GM12878 (cell line): Measurements from ENCODE around the gene ELF2. TPM values are rescaled to one million over a fixed set of nuclear protein-coding genes. Genes with fewer than 3 reads are reported as not detected.

Experiments used
- ATAC-seq: fragments of 200-7000 bp; cut with Tn5 transposase; 3 replicates; pipeline ENCODE4 v1.9.1; 2020; ENCODE audit warnings: mild to moderate bottlenecking, moderate library complexity
- BruUV-seq: library from RNA; stranded (reverse); fragments of 400-500 nt; replicated peaks from 2 replicates; lab custom pipeline; 2021; lab: Mats Ljungman, UMichigan
- CTCF ChIA-PET: fragments of 300-600 bp; sonication (Branson Sonifier 250); formaldehyde crosslinking; extraction: SDS; loops from one replicate; lab custom pipeline; 2021; ENCODE audit warnings: inconsistent platforms; lab: Yijun Ruan, JAX
- POLR2A ChIA-PET: fragments of 350-600 bp; formaldehyde crosslinking; extraction: SDS; loops from one replicate; lab custom pipeline; 2021; ENCODE audit warnings: inconsistent platforms; lab: Charles Lee
- RAD21 ChIA-PET: fragments of 300-600 bp; sonication (Branson Sonifier 250); formaldehyde crosslinking; loops from one replicate; lab custom pipeline; 2023; ENCODE audit warnings: antibody characterized with exemption; ENCODE audit not compliant: unreplicated experiment; lab: Charles Lee
- SMC1A ChIA-PET: fragments of 300-600 bp; sonication (Branson Sonifier 250); formaldehyde crosslinking; loops from one replicate; lab custom pipeline; 2023; ENCODE audit not compliant: unreplicated experiment, uncharacterized antibody; lab: Charles Lee
- DNase-seq: peaks from one replicate; pipeline ENCODE4 v3.0.0-alpha.2; 2011; ENCODE audit warnings: low read depth, low spot score
- FAIRE-seq: peaks from 3 replicates; lab custom pipeline; 2011; peaks lifted over from hg19 to GRCh38; lab: Jason Lieb, UNC
- H2AFZ ChIP-seq: 2 replicates; pipeline ENCODE4 v1.6.0; 2011; ENCODE audit warnings: low read depth, low read length, control low read depth; ENCODE audit not compliant: control insufficient read depth
- H3K27ac ChIP-seq: 2 replicates; pipeline ENCODE4 v1.5.1; 2011; ENCODE audit warnings: control low read depth; ENCODE audit not compliant: control insufficient read depth, insufficient read depth
- H3K27me3 ChIP-seq, 2 experiments: replicated peaks in 1 of 2; 2 replicates each; pipeline versions ENCODE4 v1.6.0 to v1.6.1; 2011; ENCODE audit warnings: low read length in 1 of 2; ENCODE audit not compliant: control insufficient read depth in 2 of 2, insufficient read depth in 2 of 2
- H3K36me3 ChIP-seq, 2 experiments: 2 replicates each; pipeline ENCODE4 v1.5.1; 2011; ENCODE audit warnings: low read length in 1 of 2; ENCODE audit not compliant: control insufficient read depth in 2 of 2, insufficient read depth in 2 of 2
- H3K4me1 ChIP-seq: 2 replicates; pipeline ENCODE4 v1.6.1; 2011; ENCODE audit warnings: mild to moderate bottlenecking, low read length, moderate library complexity, mixed read lengths; ENCODE audit not compliant: control insufficient read depth, insufficient read depth
- H3K4me2 ChIP-seq: 2 replicates; pipeline ENCODE4 v1.6.0; 2011; ENCODE audit warnings: control low read depth; ENCODE audit not compliant: control insufficient read depth, insufficient read depth
- H3K4me3 ChIP-seq: fragments of 200-600 bp; sonication (generic); 2 replicates; pipeline ENCODE4 v1.5.1; 2016
- H3K79me2 ChIP-seq: 2 replicates; pipeline ENCODE4 v1.6.0; 2011; ENCODE audit warnings: low read length; ENCODE audit not compliant: control insufficient read depth, insufficient read depth
- H3K9ac ChIP-seq: 2 replicates; pipeline ENCODE4 v1.8.0; 2011; ENCODE audit warnings: low read length, control low read depth, mixed read lengths; ENCODE audit not compliant: control insufficient read depth, insufficient read depth
- H3K9me3 ChIP-seq: replicated peaks from 3 replicates; pipeline ENCODE4 v1.5.1; 2011; ENCODE audit warnings: mild to moderate bottlenecking, low read length; ENCODE audit not compliant: control insufficient read depth, insufficient read depth
- H4K20me1 ChIP-seq: 2 replicates; pipeline ENCODE4 v1.6.0; 2011; ENCODE audit not compliant: control insufficient read depth, insufficient read depth
- CEBPZ ChIP-seq: fragments of 150-350 bp; IDR thresholded peaks from 2 replicates; pipeline ENCODE4 v1.6.1; 2016; ENCODE audit warnings: low read depth, low read length
- E2F4 ChIP-seq: IDR thresholded peaks from 2 replicates; pipeline ENCODE4 v1.6.1; 2012; ENCODE audit warnings: low read depth, low read length, improper control_type of control experiment
- KLF5 ChIP-seq: fragments of 450-650 bp; IDR thresholded peaks from 2 replicates; pipeline ENCODE4 v1.6.1; 2014; ENCODE audit warnings: mild to moderate bottlenecking; ENCODE audit not compliant: partially characterized antibody
- NBN ChIP-seq: fragments of 450-650 bp; IDR thresholded peaks from 2 replicates; pipeline ENCODE4 v1.6.1; 2016
- NR2C2 ChIP-seq: IDR thresholded peaks from 2 replicates; pipeline ENCODE4 v1.6.1; 2011; ENCODE audit warnings: borderline replicate concordance, low read depth; ENCODE audit not compliant: control insufficient read depth, insufficient read length
- PRDM15 ChIP-seq: fragments of 450-650 bp; formaldehyde crosslinking; IDR thresholded peaks from 2 replicates; pipeline ENCODE4 v1.4.0; 2020; ENCODE audit warnings: mild to moderate bottlenecking, moderate library complexity
- SREBF2 ChIP-seq: IDR thresholded peaks from 2 replicates; pipeline ENCODE4 v1.6.1; 2012; ENCODE audit warnings: mild to moderate bottlenecking, low read length
- USF2 ChIP-seq: IDR thresholded peaks from 2 replicates; pipeline ENCODE4 v1.6.1; 2011; ENCODE audit warnings: low read depth, low read length, improper control_type of control experiment, borderline replicate concordance
- ZBTB40 ChIP-seq: fragments of 450-650 bp; IDR thresholded peaks from 2 replicates; pipeline ENCODE4 v1.6.1; 2016; ENCODE audit warnings: mild to moderate bottlenecking, moderate library complexity, borderline replicate concordance
- WGBS: methylation state at CpG from one replicate; pipeline ENCODE4 v1.1.6; 2016; ENCODE audit warnings: low lambda C conversion rate; ENCODE audit not compliant: insufficient replicate concordance, insufficient coverage; ENCODE audit errors: missing lambda C conversion rate; 5-methylcytosine and 5-hydroxymethylcytosine counted together
- in situ Hi-C: fragments of 300-500 bp; cut with MboI; formaldehyde crosslinking; loops from 9 replicates; pipeline ENCODE4 v1.14.3; 2018; ENCODE audit warnings: mixed read lengths
- intact Hi-C: fragments of 100-400 bp; cut with micrococcal nuclease; formaldehyde crosslinking; loops from one replicate; pipeline ENCODE4 v1.14.2; 2022; ENCODE audit not compliant: unreplicated experiment
- polyA plus RNA-seq, 11 experiments: library from polyadenylated mRNA; depleted of rRNA in 4 of 11; unstranded in 6 of 11; stranded (reverse) in 5 of 11; fragments of >200 nt; fragmentation: Nextera tagmentation in 4 of 11; fragmentation: Illumina TruSeq in 1 of 11; extraction: Ambion mirVana in 4 of 11; extraction: Trizol in 1 of 11; gene quantifications; 1 replicate in 1 of 11; 2 replicates in 10 of 11; pipeline versions ENCODE4 v1.2.1 to v1.2.3, GENCODE V29; 2011 to 2016; ENCODE audit warnings: inconsistent platforms in 2 of 11, missing spikeins in 2 of 11, low read depth in 1 of 11
- total RNA-seq, 4 experiments: library from RNA; depleted of rRNA in 3 of 4; stranded (reverse); fragments of >200 nt in 3 of 4; fragmentation: Illumina TruSeq in 1 of 4; extraction: Trizol in 1 of 4; gene quantifications; 2 replicates each; pipeline versions ENCODE4 v1.2.1 to v1.2.3, GENCODE V29; 2013 to 2021

Gene ELF2
- total and polyA plus RNA-seq, 10 of the 15 experiments (the other 5 are each of a cell fraction or from before 2014, with no cell fraction given): 10.5 to 30.1 (median 20.5) TPM

GRCh38 chr4:139035650-139036049 lies 141.4 kb downstream of the ELF2 start:
- in situ Hi-C loops (no loop called here), intact Hi-C loops (loop anchor here (10.0 kb wide), 1 partner anchor 499 kb away; no protein-coding TSS in a partner anchor)
- ChIA-PET SMC1A (interaction anchor here (1.1 kb wide), 1 partner anchor 9 kb away, joined by 4 read pairs; no protein-coding TSS in a partner anchor), POLR2A (interaction anchor here (0.6 to 1.0 kb wide), 4 partner anchors 10 to 296 kb away, joined by 3 to 7 read pairs (median 3); no protein-coding TSS in a partner anchor), RAD21 (no interaction called here), CTCF (interaction anchor here (0.9 to 2.0 kb wide), 6 partner anchors 10 to 260 kb away, joined by 3 to 5 read pairs (median 4); no protein-coding TSS in a partner anchor)
- 0 out of 2 replicates have a peak, but pooled peaks cover 3% of the 10 kb centered on the region for H3K4me1 ChIP-seq
- peaks cover 0 to 6% of the 10 kb centered on the region in 2 experiments; a peak in 3 of 4 replicates for H3K36me3 ChIP-seq
- no peaks in the 10 kb centered on the region; the same call in 1 of the 2 replicates for H4K20me1 ChIP-seq
- FAIRE-seq: no peak
- H3K4me3 ChIP-seq: no peak overlapping the region
- ATAC-seq: no peak
- H3K27ac ChIP-seq: no peak overlapping the region
- WGBS: 99% methylated on average over 5 of the region's 5 CpGs
- H3K9ac ChIP-seq: no peak overlapping the region
- H3K27me3 ChIP-seq: no peaks in the 10 kb centered on the region
- TF ChIP-seq NBN (no peak), KLF5 (no peak), USF2 (no peak), PRDM15 (CRISPR knock-in tag) (no peak), NR2C2 (no peak), CEBPZ (no peak), ZBTB40 (no peak), SREBF2 (no peak), E2F4 (no peak)
- BruUV-seq: no TSS peak
- H2AFZ ChIP-seq: no peak overlapping the region
- H3K9me3 ChIP-seq: no peaks in the 10 kb centered on the region
- H3K4me2 ChIP-seq: no peak overlapping the region
- H3K79me2 ChIP-seq: peaks cover 45% of the 10 kb centered on the region
- no peak for DNase-seq
